PC-3 (cell line): ENCODE measurements around the gene FLNA. TPM values are rescaled to one million over a fixed set of nuclear protein-coding genes. Genes with fewer than 3 reads are reported as not detected.

Experiments used
- ATAC-seq: fragments of 200-7000 bp; cut with Tn5 transposase; 2 replicates; pipeline ENCODE4 v1.9.1; 2020; ENCODE audit warnings: mild to moderate bottlenecking, moderate library complexity
- BruUV-seq: library from RNA; stranded (reverse); fragments of 400-500 nt; replicated peaks from 2 replicates; lab custom pipeline; 2021; lab: Mats Ljungman, UMichigan
- CTCF ChIA-PET: fragments of 300-600 bp; sonication (Branson Sonifier 250); formaldehyde crosslinking; loops from one replicate; lab custom pipeline; 2022; ENCODE audit warnings: antibody characterized with exemption; lab: Charles Lee
- POLR2A ChIA-PET: fragments of 300-600 bp; sonication (Branson Sonifier 250); formaldehyde crosslinking; loops from one replicate; lab custom pipeline; 2022; ENCODE audit warnings: antibody characterized with exemption; ENCODE audit not compliant: unreplicated experiment; lab: Charles Lee
- DNase-seq: peaks from one replicate; pipeline ENCODE4 v3.0.0-alpha.2; 2015
- H2AFZ ChIP-seq: fragments of 300-600 bp; sonication (generic); 2 replicates; pipeline ENCODE4 v1.6.0; 2016; ENCODE audit warnings: antibody characterized with exemption, low read length
- H3F3A ChIP-seq: fragments of 300-600 bp; sonication (generic); one replicate; pipeline ENCODE4 v1.6.0; 2017; ENCODE audit warnings: antibody characterized with exemption, low read length, control low read depth, mild to moderate bottlenecking; ENCODE audit not compliant: unreplicated experiment
- H3K27ac ChIP-seq: fragments of 300-600 bp; sonication (generic); 2 replicates; pipeline ENCODE4 v1.5.1; 2016; ENCODE audit warnings: mild to moderate bottlenecking, low read length
- H3K27me3 ChIP-seq: fragments of 300-600 bp; sonication (generic); 2 replicates; pipeline ENCODE4 v1.6.1; 2016; ENCODE audit warnings: low read length, mixed read lengths
- H3K36me3 ChIP-seq: fragments of 300-600 bp; sonication (generic); 2 replicates; pipeline ENCODE4 v1.6.1; 2016; ENCODE audit warnings: low read depth, mixed run types, low read length, mixed read lengths
- H3K4me1 ChIP-seq: fragments of 300-600 bp; sonication (generic); 2 replicates; pipeline ENCODE4 v1.5.1; 2016; ENCODE audit warnings: low read length; ENCODE audit not compliant: insufficient read depth
- H3K4me2 ChIP-seq: fragments of 300-600 bp; sonication (generic); 2 replicates; pipeline ENCODE4 v1.6.0; 2016; ENCODE audit warnings: low read length
- H3K4me3 ChIP-seq: fragments of 300-600 bp; sonication (generic); 2 replicates; pipeline ENCODE4 v1.5.1; 2016; ENCODE audit warnings: mild to moderate bottlenecking, low read length, mixed read lengths
- H3K79me2 ChIP-seq: fragments of 300-600 bp; sonication (generic); 2 replicates; pipeline ENCODE4 v1.6.1; 2017; ENCODE audit warnings: low read length, mixed read lengths
- H3K9ac ChIP-seq: fragments of 300-600 bp; sonication (generic); 2 replicates; pipeline ENCODE4 v1.6.0; 2016; ENCODE audit warnings: mild to moderate bottlenecking, low read length
- H3K9me2 ChIP-seq: fragments of 300-600 bp; sonication (generic); replicated peaks from 2 replicates; pipeline ENCODE4 v1.6.1; 2016; ENCODE audit warnings: mixed run types, low read length, mixed read lengths
- H3K9me3 ChIP-seq: fragments of 300-600 bp; sonication (generic); 2 replicates; pipeline ENCODE4 v1.6.1; 2016; ENCODE audit warnings: low read length, mixed read lengths
- H4K20me1 ChIP-seq: fragments of 300-600 bp; sonication (generic); 2 replicates; pipeline ENCODE4 v1.6.1; 2016; ENCODE audit warnings: low read length, mixed read lengths
- EZH2 ChIP-seq: fragments of 300-600 bp; sonication (generic); IDR thresholded peaks from one replicate; pipeline ENCODE4 v1.6.1; 2017; ENCODE audit warnings: antibody characterized with exemption, mild to moderate bottlenecking, low read length; ENCODE audit not compliant: unreplicated experiment
- EZH2phosphoT487 ChIP-seq: fragments of 300-600 bp; sonication (generic); IDR thresholded peaks from 2 replicates; pipeline ENCODE4 v1.6.1; 2018; ENCODE audit warnings: mild to moderate bottlenecking, antibody characterized with exemption, low read length, borderline replicate concordance
- intact Hi-C: fragments of 100-400 bp; cut with micrococcal nuclease; formaldehyde crosslinking; loops from 2 replicates; pipeline ENCODE4 v1.9.0; 2023
- total RNA-seq: library from RNA; depleted of rRNA; stranded (reverse); fragments of >200 nt; gene quantifications from 2 replicates; pipeline ENCODE4 v1.2.3, GENCODE V29; 2014
- TF ChIP-seq, protein P1 (sequence below): fragments of 300-600 bp; sonication (generic); conservative IDR thresholded peaks from 2 replicates; pipeline ENCODE4 v1.5.1; 2017; ENCODE audit warnings: antibody characterized with exemption, low read depth, mild to moderate bottlenecking, low read length

The FLNA gene
- total RNA-seq, 1 experiment from 2014 or later, result 2,058 TPM

DNA sequence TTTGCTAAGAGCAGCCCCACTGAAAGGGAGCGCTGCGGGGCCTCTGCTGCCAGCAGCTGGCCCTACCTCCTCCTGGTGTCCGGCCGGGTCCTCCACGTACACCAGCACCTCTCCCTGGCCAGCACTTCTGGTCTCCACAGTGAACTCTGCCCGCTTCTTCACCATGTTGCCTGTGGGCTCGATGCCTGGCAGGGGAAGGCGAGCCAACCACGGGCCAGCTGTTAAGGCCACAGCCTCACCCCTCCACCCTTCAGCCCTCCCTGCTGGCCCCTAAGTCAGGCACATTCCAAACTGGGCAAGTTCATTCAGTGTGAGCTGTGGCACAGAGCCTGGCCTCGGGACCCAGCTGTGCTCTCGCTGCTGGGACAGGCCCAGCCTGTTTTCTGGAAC lies 7.8 kb downstream of the FLNA start:
- H3K4me2 ChIP-seq, result no peak overlapping the region
- no peak overlapping the region for H3K4me3 ChIP-seq
- no peaks in the 10 kb centered on the region for H3K9me3 ChIP-seq
- no peak overlapping the region for H3K27ac ChIP-seq
- no peak overlapping the region for H2AFZ ChIP-seq
- peaks cover 57% of the 10 kb centered on the region for H3K36me3 ChIP-seq
- no peak for DNase-seq
- CTCF ChIA-PET, result no interaction called here
- H3K9ac ChIP-seq, result no peak overlapping the region
- H4K20me1 ChIP-seq, result peaks cover 38% of the 10 kb centered on the region
- no peaks in the 10 kb centered on the region for H3K9me2 ChIP-seq
- no peak for ATAC-seq
- H3K27me3 ChIP-seq, result no peaks in the 10 kb centered on the region
- TF ChIP-seq EZH2phosphoT487, result no peak
- no peak for TF ChIP-seq EZH2
- TF ChIP-seq, protein P1, sequence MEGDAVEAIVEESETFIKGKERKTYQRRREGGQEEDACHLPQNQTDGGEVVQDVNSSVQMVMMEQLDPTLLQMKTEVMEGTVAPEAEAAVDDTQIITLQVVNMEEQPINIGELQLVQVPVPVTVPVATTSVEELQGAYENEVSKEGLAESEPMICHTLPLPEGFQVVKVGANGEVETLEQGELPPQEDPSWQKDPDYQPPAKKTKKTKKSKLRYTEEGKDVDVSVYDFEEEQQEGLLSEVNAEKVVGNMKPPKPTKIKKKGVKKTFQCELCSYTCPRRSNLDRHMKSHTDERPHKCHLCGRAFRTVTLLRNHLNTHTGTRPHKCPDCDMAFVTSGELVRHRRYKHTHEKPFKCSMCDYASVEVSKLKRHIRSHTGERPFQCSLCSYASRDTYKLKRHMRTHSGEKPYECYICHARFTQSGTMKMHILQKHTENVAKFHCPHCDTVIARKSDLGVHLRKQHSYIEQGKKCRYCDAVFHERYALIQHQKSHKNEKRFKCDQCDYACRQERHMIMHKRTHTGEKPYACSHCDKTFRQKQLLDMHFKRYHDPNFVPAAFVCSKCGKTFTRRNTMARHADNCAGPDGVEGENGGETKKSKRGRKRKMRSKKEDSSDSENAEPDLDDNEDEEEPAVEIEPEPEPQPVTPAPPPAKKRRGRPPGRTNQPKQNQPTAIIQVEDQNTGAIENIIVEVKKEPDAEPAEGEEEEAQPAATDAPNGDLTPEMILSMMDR, result no peak
- H3F3A ChIP-seq, result no peaks in the 10 kb centered on the region
- no TSS peak for BruUV-seq
- H3K4me1 ChIP-seq, result peaks cover 15% of the 10 kb centered on the region
- intact Hi-C loops, result no loop called here
- peaks cover 84% of the 10 kb centered on the region for H3K79me2 ChIP-seq
- POLR2A ChIA-PET, result no interaction called here

DNA sequence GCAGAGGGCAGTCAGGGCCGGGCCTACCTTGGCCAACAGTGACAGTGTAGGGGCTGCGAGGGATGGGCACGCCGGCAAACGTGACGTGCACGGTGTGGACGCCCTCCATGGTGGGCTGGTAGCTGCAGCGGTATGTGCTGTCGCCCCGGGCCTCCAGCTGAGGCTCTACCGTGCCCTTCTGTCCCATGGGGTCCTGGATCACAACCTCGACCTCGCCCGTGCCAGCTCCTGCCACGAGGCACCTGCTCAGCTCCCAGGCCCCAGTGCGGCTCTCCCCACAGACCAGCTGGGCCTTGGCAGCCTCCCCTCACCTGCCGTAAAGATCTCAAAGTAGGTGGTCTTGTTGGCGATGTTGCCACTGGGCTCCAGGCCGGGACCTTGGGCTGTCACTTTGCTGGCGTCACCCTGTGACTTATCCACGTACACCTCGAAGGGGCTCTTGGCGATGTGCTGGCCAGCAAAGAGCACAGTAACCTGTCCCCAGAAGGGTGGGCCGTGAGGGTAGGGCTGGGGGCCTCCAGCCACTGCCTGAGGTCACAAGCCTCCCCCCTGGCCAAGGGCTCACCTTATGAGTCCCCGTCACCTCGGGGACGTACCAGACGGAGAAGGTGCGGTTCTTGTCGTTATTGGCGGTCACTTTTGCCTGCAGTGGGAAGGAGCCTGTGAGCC lies 8.3 kb downstream of the FLNA start:
- H3F3A ChIP-seq, result no peaks in the 10 kb centered on the region
- TF ChIP-seq, protein P1, result no peak
- no peak for TF ChIP-seq EZH2
- no peak for TF ChIP-seq EZH2phosphoT487
- H2AFZ ChIP-seq, result no peak overlapping the region
- intact Hi-C loops, result no loop called here
- H3K9me3 ChIP-seq, result no peaks in the 10 kb centered on the region
- H3K4me1 ChIP-seq, result peaks cover 15% of the 10 kb centered on the region
- ATAC-seq (no peak), DNase-seq (no peak)
- no peak overlapping the region for H3K27ac ChIP-seq
- peaks cover 38% of the 10 kb centered on the region for H4K20me1 ChIP-seq
- peaks cover 63% of the 10 kb centered on the region for H3K36me3 ChIP-seq
- no TSS peak for BruUV-seq
- H3K9me2 ChIP-seq, result no peaks in the 10 kb centered on the region
- no peak overlapping the region for H3K4me2 ChIP-seq
- H3K9ac ChIP-seq, result no peak overlapping the region
- H3K4me3 ChIP-seq, result no peak overlapping the region
- peaks cover 87% of the 10 kb centered on the region for H3K79me2 ChIP-seq
- no peaks in the 10 kb centered on the region for H3K27me3 ChIP-seq
- ChIA-PET POLR2A (no interaction called here), CTCF (no interaction called here)

DNA sequence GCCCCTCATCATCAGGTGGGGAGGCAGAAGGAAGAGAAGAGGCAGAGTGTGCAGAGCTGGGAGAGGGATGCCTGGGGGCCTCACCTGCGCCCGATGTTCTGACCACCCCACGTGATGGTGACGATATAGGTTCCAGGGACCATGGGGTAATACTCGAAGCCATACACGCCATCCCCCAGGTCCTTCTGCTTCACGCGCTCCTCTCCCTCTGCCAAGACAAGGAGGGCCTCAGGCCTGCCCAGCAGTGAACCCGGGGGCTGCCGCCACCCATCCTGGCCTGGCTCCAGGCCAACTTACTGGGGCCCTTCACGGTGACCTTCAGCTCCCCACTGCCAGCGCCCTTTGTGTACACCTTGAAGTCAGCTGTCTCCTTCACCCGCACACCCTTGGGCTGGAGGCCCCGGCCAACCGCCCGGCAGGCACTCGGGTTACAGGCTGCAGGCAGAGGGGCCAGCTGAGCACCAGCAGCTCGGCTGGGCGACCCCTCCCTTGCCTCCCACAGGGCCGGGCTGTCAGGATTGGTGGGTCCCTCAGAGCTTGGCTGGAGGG lies 9.3 kb downstream of the FLNA start:
- Histone ChIP-seq H3K9me2 (no peaks in the 10 kb centered on the region), H3K9ac (no peak overlapping the region), H3K79me2 (peaks cover 78% of the 10 kb centered on the region), H2AFZ (no peak overlapping the region), H3K4me1 (peaks cover 15% of the 10 kb centered on the region), H3K27me3 (no peaks in the 10 kb centered on the region), H3K9me3 (no peaks in the 10 kb centered on the region), H4K20me1 (peaks cover 42% of the 10 kb centered on the region), H3K36me3 (peaks cover 68% of the 10 kb centered on the region), H3K27ac (no peak overlapping the region), H3F3A (no peaks in the 10 kb centered on the region), H3K4me2 (no peak overlapping the region), H3K4me3 (no peak overlapping the region)
- POLR2A ChIA-PET, result no interaction called here
- no peak for TF ChIP-seq EZH2
- no peak for TF ChIP-seq EZH2phosphoT487
- TF ChIP-seq, protein P1, result no peak
- no peak for DNase-seq
- BruUV-seq, result no TSS peak
- CTCF ChIA-PET, result no interaction called here
- intact Hi-C loops, result no loop called here
- ATAC-seq, result no peak
